Gastroesophageal sphincter (tissue), 4 donors: Measurements from ENCODE around the gene ADAM19. TPM values are rescaled to one million over a fixed set of nuclear protein-coding genes. Genes with fewer than 3 reads are reported as not detected.

Experiments used
- ATAC-seq: fragments of 150-250 bp; one replicate; pipeline ENCODE4 v1.9.1; 2016; ENCODE audit warnings: mild to moderate bottlenecking, moderate library complexity
- H3K27ac ChIP-seq, 4 donors: fragments of 200-600 bp; sonication (generic) in 3 of 4; 1 replicate in 3 of 4; 2 replicates in 1 of 4; pipeline ENCODE4 v1.5.1; 2016 to 2019
- H3K27me3 ChIP-seq: fragments of 200-600 bp; sonication (generic); one replicate; pipeline ENCODE4 v1.5.1; 2019
- H3K36me3 ChIP-seq, 2 donors: fragments of 200-600 bp; sonication (generic); one replicate each; pipeline ENCODE4 v1.5.1; 2019; ENCODE audit warnings: control low read depth in 1 of 2
- H3K4me1 ChIP-seq, 3 donors: fragments of 200-600 bp; sonication (generic); 1 replicate in 2 of 3; 2 replicates in 1 of 3; pipeline ENCODE4 v1.5.1; 2016 to 2019; ENCODE audit warnings: control low read depth in 2 of 3
- H3K4me3 ChIP-seq, 2 donors: fragments of 200-600 bp; sonication (generic); one replicate each; pipeline ENCODE4 v1.5.1; 2019; ENCODE audit warnings: mild to moderate bottlenecking in 1 of 2, moderate library complexity in 1 of 2
- H3K9me3 ChIP-seq, 3 donors: fragments of 200-600 bp; sonication (generic); one replicate each; pipeline ENCODE4 v1.5.1; 2017 to 2019; ENCODE audit warnings: control low read depth in 2 of 3
- CTCF ChIP-seq, 4 experiments: fragments of 200-600 bp in 2 of 4; fragments of 450-650 bp in 2 of 4; sonication (generic) in 1 of 4; IDR thresholded peaks; one replicate each; pipeline ENCODE4 v1.5.1; 2017 to 2019; ENCODE audit warnings: antibody characterized with exemption in 4 of 4, mild to moderate bottlenecking in 2 of 4, moderate library complexity in 2 of 4
- EP300 ChIP-seq: sonication (generic); formaldehyde crosslinking; IDR thresholded peaks from one replicate; pipeline ENCODE4 v1.6.1; 2017; ENCODE audit warnings: antibody characterized with exemption, mild to moderate bottlenecking
- POLR2A ChIP-seq, 2 donors: fragments of 450-650 bp; IDR thresholded peaks; one replicate each; pipeline ENCODE4 v1.6.1; 2017; ENCODE audit warnings: antibody characterized with exemption in 2 of 2, mild to moderate bottlenecking in 2 of 2, moderate library complexity in 1 of 2
- POLR2AphosphoS5 ChIP-seq: sonication (generic); formaldehyde crosslinking; IDR thresholded peaks from one replicate; pipeline ENCODE4 v1.6.1; 2017; ENCODE audit warnings: antibody characterized with exemption
- WGBS, 2 donors: methylation state at CpG; one replicate each; pipeline ENCODE4 v1.1.5; 2018; ENCODE audit warnings: low coverage in 1 of 2; 5-methylcytosine and 5-hydroxymethylcytosine counted together
- total RNA-seq, 4 donors: library from RNA; depleted of rRNA; stranded (reverse); fragments of >200 nt; gene quantifications; one replicate each; pipeline ENCODE4 v1.1.0, GENCODE V29; 2016

Gene ADAM19
- total RNA-seq, 4 donors from 2014 or later, result 19.3 to 38.5 (median 31.2) TPM

- Histone ChIP-seq H3K27ac (no peak overlapping the region), H3K9me3 (no peaks in the 10 kb centered on the region), H3K4me3 (no peak overlapping the region), H3K4me1 (peaks cover 0 to 32% (median 0%) of the 10 kb centered on the region in 3 donors), H3K27me3 (no peaks in the 10 kb centered on the region), H3K36me3 (peaks cover 0 to 36% of the 10 kb centered on the region in 2 donors)
- ATAC-seq, result no peak
- WGBS, 2 donors, result no CpG with 5 or more reads among the region's 1 CpG
- TF ChIP-seq POLR2A (IDR thresholded peaks at IDR 0.05) (no peak), CTCF (IDR thresholded peaks at IDR 0.05) (peak; percentile 10 to 56 (median 46))
These were observed 103.9 kb downstream of the ADAM19 start for GRCh38 chr5:157471709-157472108.

- Histone ChIP-seq H3K36me3 (peaks cover 0 to 39% of the 10 kb centered on the region in 2 donors), H3K27me3 (no peaks in the 10 kb centered on the region), H3K4me3 (no peak overlapping the region), H3K27ac (no peak overlapping the region), H3K4me1 (peaks cover 0 to 27% (median 0%) of the 10 kb centered on the region in 3 donors), H3K9me3 (no peaks in the 10 kb centered on the region)
- 43 to 47% methylated on average over 1 of the region's 1 CpG for WGBS, 2 donors
- no peak for TF ChIP-seq POLR2A (IDR thresholded peaks at IDR 0.05)
- TF ChIP-seq EP300, result no peak
- no peak for TF ChIP-seq CTCF (IDR thresholded peaks at IDR 0.05)
- no peak for TF ChIP-seq POLR2AphosphoS5
- ATAC-seq, result no peak
These were observed 104.9 kb downstream of the ADAM19 start for GRCh38 chr5:157470631-157471030.

DNA sequence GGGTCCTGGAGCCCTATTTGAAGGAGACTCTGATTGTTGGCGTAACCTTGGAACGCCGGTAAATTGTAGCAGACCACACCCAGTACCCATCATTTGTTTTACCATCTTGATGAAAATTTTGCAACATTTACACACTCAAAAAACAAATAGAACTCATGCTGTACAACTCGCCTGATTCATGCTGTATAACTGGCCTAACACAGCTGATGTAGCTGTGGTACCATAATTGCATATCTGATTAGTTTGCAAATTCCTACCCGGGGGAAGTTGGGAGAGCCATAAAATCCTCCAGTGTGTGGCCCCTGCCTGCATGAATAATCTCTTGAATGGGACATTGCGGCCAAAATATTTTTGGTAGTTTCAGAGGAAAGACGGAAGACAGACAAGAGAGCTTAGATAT lies 105.9 kb downstream of the ADAM19 start:
- Histone ChIP-seq H3K27me3 (no peaks in the 10 kb centered on the region), H3K36me3 (peaks cover 0 to 34% of the 10 kb centered on the region in 2 donors), H3K9me3 (no peaks in the 10 kb centered on the region), H3K4me3 (no peak overlapping the region), H3K27ac (peak overlapping the region in 1 of 4 donors; percentile 45), H3K4me1 (peaks cover 0 to 32% (median 0%) of the 10 kb centered on the region in 3 donors)
- 69 to 75% methylated on average over 7 of the region's 7 CpGs for WGBS, 2 donors
- ATAC-seq, result no peak
- TF ChIP-seq CTCF (IDR thresholded peaks at IDR 0.05) (no peak), EP300 (no peak), POLR2A (IDR thresholded peaks at IDR 0.05) (no peak), POLR2AphosphoS5 (no peak)

- peaks cover 0 to 38% (median 3%) of the 10 kb centered on the region in 3 donors for H3K4me1 ChIP-seq
- no peaks in the 10 kb centered on the region for H3K9me3 ChIP-seq
- no peak overlapping the region for H3K27ac ChIP-seq
- H3K27me3 ChIP-seq, result no peaks in the 10 kb centered on the region
- peaks cover 0 to 28% of the 10 kb centered on the region in 2 donors for H3K36me3 ChIP-seq
- TF ChIP-seq POLR2AphosphoS5 (no peak), CTCF (IDR thresholded peaks at IDR 0.05) (no peak)
- H3K4me3 ChIP-seq, result no peak overlapping the region
- no peak for ATAC-seq
- WGBS, 2 donors, result 92 to 100% methylated on average over 4 of the region's 7 CpGs
These were observed 106.5 kb downstream of the ADAM19 start for GRCh38 chr5:157469073-157469472.

- TF ChIP-seq POLR2A (IDR thresholded peaks at IDR 0.05), result no peak
- no peak for TF ChIP-seq POLR2AphosphoS5
- TF ChIP-seq EP300, result no peak
- TF ChIP-seq CTCF (IDR thresholded peaks at IDR 0.05), result no peak
- WGBS, 2 donors, result 92 to 98% methylated on average over 9 to 10 of the region's 13 CpGs
- H3K4me1 ChIP-seq, result peaks cover 0 to 38% (median 8%) of the 10 kb centered on the region in 3 donors
- H3K9me3 ChIP-seq, result no peaks in the 10 kb centered on the region
- no peak overlapping the region for H3K4me3 ChIP-seq
- H3K27me3 ChIP-seq, result no peaks in the 10 kb centered on the region
- no peak overlapping the region for H3K27ac ChIP-seq
- H3K36me3 ChIP-seq, result peaks cover 0 to 21% of the 10 kb centered on the region in 2 donors
- no peak for ATAC-seq
These were observed 107.1 kb downstream of the ADAM19 start for GRCh38 chr5:157468293-157468965.
